ENCODE data around the gene VEPH1. TPM values are rescaled to one million over a fixed set of nuclear protein-coding genes. Genes with fewer than 3 reads are reported as not detected.

VEPH1 gene
- polyA plus RNA-seq, 3 donors from 2014 or later = 0.94 TPM; not detected in 2

GRCh38 chr3:157235291-157235690, 267.9 kb downstream of the VEPH1 start:
- no peak for DNase-seq
- H3K4me3 Mint-ChIP-seq = no peak overlapping the region
- H3K27me3 Mint-ChIP-seq (ENCODE audit: low read depth in 3 of 3) = peaks cover 0 to 10% (median 7%) of the 10 kb centered on the region in 3 donors
- no peaks in the 10 kb centered on the region for H3K36me3 Mint-ChIP-seq
- H3K9me3 Mint-ChIP-seq = no peaks in the 10 kb centered on the region
- no peak overlapping the region for H3K27ac Mint-ChIP-seq
- peaks cover 0 to 3% of the 10 kb centered on the region in 2 donors for H3K4me1 Mint-ChIP-seq

- no peak for DNase-seq
- Mint-ChIP-seq H3K36me3 (no peaks in the 10 kb centered on the region), H3K9me3 (no peaks in the 10 kb centered on the region), H3K4me3 (no peak overlapping the region), H3K27me3 (ENCODE audit: low read depth in 3 of 3) (peaks cover 0 to 10% (median 7%) of the 10 kb centered on the region in 3 donors), H3K27ac (no peak overlapping the region), H3K4me1 (no peaks in the 10 kb centered on the region)
Measured at GRCh38 chr3:157233923-157234322, 269.3 kb downstream of the VEPH1 start.

GRCh38 chr3:157232141-157232540, 271.1 kb downstream of the VEPH1 start:
- DNase-seq = no peak
- H3K9me3 Mint-ChIP-seq = no peaks in the 10 kb centered on the region
- H3K36me3 Mint-ChIP-seq = no peaks in the 10 kb centered on the region
- H3K4me3 Mint-ChIP-seq = no peak overlapping the region
- no peak overlapping the region for H3K27ac Mint-ChIP-seq
- no peaks in the 10 kb centered on the region for H3K4me1 Mint-ChIP-seq
- peaks cover 0 to 7% (median 6%) of the 10 kb centered on the region in 3 donors for H3K27me3 Mint-ChIP-seq (ENCODE audit: low read depth in 3 of 3)

- no peak for DNase-seq
- H3K9me3 Mint-ChIP-seq = no peaks in the 10 kb centered on the region
- peaks cover 0 to 7% (median 6%) of the 10 kb centered on the region in 3 donors for H3K27me3 Mint-ChIP-seq (ENCODE audit: low read depth in 3 of 3)
- H3K4me1 Mint-ChIP-seq = peaks cover 0 to 4% of the 10 kb centered on the region in 2 donors
- no peak overlapping the region for H3K27ac Mint-ChIP-seq
- H3K36me3 Mint-ChIP-seq = no peaks in the 10 kb centered on the region
- no peak overlapping the region for H3K4me3 Mint-ChIP-seq
Measured at GRCh38 chr3:157231071-157231470, 272.1 kb downstream of the VEPH1 start.

GRCh38 chr3:157226173-157226847, 276.9 kb downstream of the VEPH1 start:
- Mint-ChIP-seq H3K27me3 (ENCODE audit: low read depth in 3 of 3) (peaks cover 0 to 3% (median 0%) of the 10 kb centered on the region in 3 donors), H3K36me3 (no peaks in the 10 kb centered on the region), H3K4me3 (no peak overlapping the region), H3K4me1 (peaks cover 0 to 4% of the 10 kb centered on the region in 2 donors), H3K9me3 (peaks cover 0 to 1% (median 0%) of the 10 kb centered on the region in 6 donors), H3K27ac (no peak overlapping the region)
- DNase-seq = no peak

GRCh38 chr3:157225001-157225400, 278.2 kb downstream of the VEPH1 start:
- H3K36me3 Mint-ChIP-seq = no peaks in the 10 kb centered on the region

GRCh38 chr3:157220883-157221282, 282.3 kb downstream of the VEPH1 start:
- no peak overlapping the region for H3K4me3 Mint-ChIP-seq
- H3K9me3 Mint-ChIP-seq = peaks cover 0 to 1% (median 0%) of the 10 kb centered on the region in 6 donors
- H3K4me1 Mint-ChIP-seq = no peaks in the 10 kb centered on the region
- H3K36me3 Mint-ChIP-seq = peaks cover 0 to 3% (median 0%) of the 10 kb centered on the region in 3 donors
- H3K27me3 Mint-ChIP-seq (ENCODE audit: low read depth in 3 of 3) = peaks cover 0 to 3% (median 2%) of the 10 kb centered on the region in 3 donors
- H3K27ac Mint-ChIP-seq = no peak overlapping the region
- DNase-seq = no peak

More at GRCh38 chr3:157225001-157225400, 278.2 kb downstream of the VEPH1 start:
- peaks cover 0 to 4% of the 10 kb centered on the region in 2 donors for H3K4me1 Mint-ChIP-seq
- H3K27ac Mint-ChIP-seq = no peak overlapping the region
- H3K9me3 Mint-ChIP-seq = peaks cover 0 to 1% (median 0%) of the 10 kb centered on the region in 6 donors
- no peak for DNase-seq
- no peak overlapping the region for H3K4me3 Mint-ChIP-seq
- H3K27me3 Mint-ChIP-seq (ENCODE audit: low read depth in 3 of 3) = peaks cover 0 to 1% (median 0%) of the 10 kb centered on the region in 3 donors

- no peak for DNase-seq
- Mint-ChIP-seq H3K27me3 (ENCODE audit: low read depth in 3 of 3) (peaks cover 0 to 3% (median 2%) of the 10 kb centered on the region in 3 donors), H3K36me3 (peaks cover 0 to 3% (median 0%) of the 10 kb centered on the region in 3 donors), H3K4me1 (no peaks in the 10 kb centered on the region), H3K9me3 (peaks cover 0 to 1% (median 0%) of the 10 kb centered on the region in 6 donors), H3K4me3 (no peak overlapping the region), H3K27ac (no peak overlapping the region)
Measured at GRCh38 chr3:157220211-157220610, 283.0 kb downstream of the VEPH1 start.

GRCh38 chr3:157219215-157219614, 284.0 kb downstream of the VEPH1 start:
- Mint-ChIP-seq H3K4me1 (no peaks in the 10 kb centered on the region), H3K36me3 (peaks cover 0 to 3% (median 0%) of the 10 kb centered on the region in 3 donors), H3K4me3 (no peak overlapping the region), H3K9me3 (peaks cover 0 to 1% (median 0%) of the 10 kb centered on the region in 6 donors), H3K27ac (no peak overlapping the region), H3K27me3 (ENCODE audit: low read depth in 3 of 3) (peaks cover 0 to 3% (median 2%) of the 10 kb centered on the region in 3 donors)
- no peak for DNase-seq

Other genes with a start within 250 kb of the VEPH1 start
- 1 to 10 TPM in 1 of 3 donors, not detected in 2; 3.3 TPM for gene PTX3, start 66.6 kb downstream of the VEPH1 start, polyA plus RNA-seq